ENCODE results near the gene BRD9.

BRD9 gene

GRCh38 chr5:909086-909485 lies 16.5 kb upstream of the BRD9 start:
- DNase-seq (ENCODE audit: low read depth), result no peak
- no peak overlapping the region for H3K4me3 ChIP-seq (ENCODE audit: low read depth, low read length)
- TF ChIP-seq, protein P1, sequence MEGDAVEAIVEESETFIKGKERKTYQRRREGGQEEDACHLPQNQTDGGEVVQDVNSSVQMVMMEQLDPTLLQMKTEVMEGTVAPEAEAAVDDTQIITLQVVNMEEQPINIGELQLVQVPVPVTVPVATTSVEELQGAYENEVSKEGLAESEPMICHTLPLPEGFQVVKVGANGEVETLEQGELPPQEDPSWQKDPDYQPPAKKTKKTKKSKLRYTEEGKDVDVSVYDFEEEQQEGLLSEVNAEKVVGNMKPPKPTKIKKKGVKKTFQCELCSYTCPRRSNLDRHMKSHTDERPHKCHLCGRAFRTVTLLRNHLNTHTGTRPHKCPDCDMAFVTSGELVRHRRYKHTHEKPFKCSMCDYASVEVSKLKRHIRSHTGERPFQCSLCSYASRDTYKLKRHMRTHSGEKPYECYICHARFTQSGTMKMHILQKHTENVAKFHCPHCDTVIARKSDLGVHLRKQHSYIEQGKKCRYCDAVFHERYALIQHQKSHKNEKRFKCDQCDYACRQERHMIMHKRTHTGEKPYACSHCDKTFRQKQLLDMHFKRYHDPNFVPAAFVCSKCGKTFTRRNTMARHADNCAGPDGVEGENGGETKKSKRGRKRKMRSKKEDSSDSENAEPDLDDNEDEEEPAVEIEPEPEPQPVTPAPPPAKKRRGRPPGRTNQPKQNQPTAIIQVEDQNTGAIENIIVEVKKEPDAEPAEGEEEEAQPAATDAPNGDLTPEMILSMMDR (IDR thresholded peaks at IDR 0.05; ENCODE audit: control insufficient read depth, extremely low read depth, insufficient read depth), result no peak

GRCh38 chr5:908172-908571 lies 15.6 kb upstream of the BRD9 start:
- no peak for DNase-seq (ENCODE audit: low read depth)
- no peak overlapping the region for H3K4me3 ChIP-seq (ENCODE audit: low read depth, low read length)
- TF ChIP-seq, protein P1 (IDR thresholded peaks at IDR 0.05; ENCODE audit: control insufficient read depth, extremely low read depth, insufficient read depth), result no peak

- TF ChIP-seq, protein P1 (IDR thresholded peaks at IDR 0.05; ENCODE audit: control insufficient read depth, extremely low read depth, insufficient read depth), result no peak
- DNase-seq (ENCODE audit: low read depth), result no peak
- no peak overlapping the region for H3K4me3 ChIP-seq (ENCODE audit: low read depth, low read length)
These were observed 14.8 kb upstream of the BRD9 start for GRCh38 chr5:907366-907910.

DNA sequence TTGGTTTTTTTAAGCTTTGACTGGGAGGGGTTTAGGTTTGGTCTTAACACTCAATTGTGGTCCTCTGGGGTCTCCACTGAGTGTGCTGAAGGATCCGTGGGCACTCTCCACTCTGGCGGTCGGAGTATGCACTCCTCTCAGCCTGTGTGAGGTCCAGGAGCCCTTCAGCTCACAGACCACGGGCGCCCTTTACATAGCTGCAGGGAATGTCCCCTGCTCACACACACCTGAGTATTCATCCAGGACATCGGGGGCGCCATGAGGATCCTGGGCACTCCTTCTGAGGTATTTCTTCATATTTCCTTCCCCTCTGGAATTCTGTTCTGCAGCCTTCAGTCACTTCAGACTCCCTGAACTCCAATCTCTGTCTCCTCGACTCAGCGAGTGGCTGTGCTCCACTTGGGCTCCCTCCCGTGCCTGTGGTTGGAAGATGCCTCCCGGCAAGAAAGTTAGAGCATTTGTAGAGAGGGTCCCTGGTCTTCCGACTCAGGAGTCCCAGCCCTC lies 12.6 kb upstream of the BRD9 start:
- DNase-seq (ENCODE audit: low read depth), result no peak
- no peak overlapping the region for H3K4me3 ChIP-seq (ENCODE audit: low read depth, low read length)
- TF ChIP-seq, protein P1 (IDR thresholded peaks at IDR 0.05; ENCODE audit: control insufficient read depth, extremely low read depth, insufficient read depth), result no peak

- no peak for DNase-seq (ENCODE audit: low read depth)
- TF ChIP-seq, protein P1 (IDR thresholded peaks at IDR 0.05; ENCODE audit: control insufficient read depth, extremely low read depth, insufficient read depth), result no peak
- no peak overlapping the region for H3K4me3 ChIP-seq (ENCODE audit: low read depth, low read length)
These were observed 11.1 kb upstream of the BRD9 start for GRCh38 chr5:903756-904096.

DNA sequence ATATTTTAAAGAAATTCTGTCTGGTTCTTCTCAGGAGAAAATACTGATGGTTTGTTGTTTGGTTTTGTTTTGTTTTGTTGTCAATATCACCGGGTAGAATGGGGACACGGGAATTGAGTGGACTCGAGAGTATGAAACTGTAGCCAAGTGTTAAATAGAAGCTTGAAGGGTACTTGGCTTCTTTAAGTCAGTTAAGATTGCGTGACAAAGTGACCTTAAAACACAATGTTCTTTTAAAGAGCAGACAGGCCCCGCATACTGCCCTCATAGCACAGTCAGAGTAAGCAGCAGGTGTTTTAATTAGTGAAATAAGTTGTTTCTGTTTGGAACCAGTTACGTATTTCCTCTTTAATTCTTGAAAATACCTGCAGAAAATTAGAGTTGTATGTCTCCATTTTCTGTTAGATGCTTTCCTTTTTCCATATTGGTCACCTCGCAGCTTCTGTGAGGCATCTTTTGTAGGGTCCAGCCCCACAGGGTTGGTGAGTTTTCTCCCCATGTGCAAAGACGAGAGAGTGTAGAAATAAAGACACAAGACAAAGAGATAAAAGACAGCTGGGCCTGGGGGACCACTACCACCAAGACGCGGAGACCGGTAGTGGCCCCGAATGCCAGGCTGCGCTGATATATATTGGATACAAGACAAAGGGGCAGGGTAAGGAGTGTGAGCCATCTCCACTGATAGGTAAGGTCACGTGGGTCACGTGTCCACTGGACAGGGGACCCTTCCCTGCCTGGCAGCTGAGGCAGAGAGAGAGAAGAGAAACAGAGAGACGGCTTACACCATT lies 9.7 kb upstream of the BRD9 start:
- TF ChIP-seq, protein P1 (IDR thresholded peaks at IDR 0.05; ENCODE audit: control insufficient read depth, extremely low read depth, insufficient read depth), result no peak
- no peak overlapping the region for H3K4me3 ChIP-seq (ENCODE audit: low read depth, low read length)
- no peak for DNase-seq (ENCODE audit: low read depth)

Measured in LNCaP clone FGC (cell line).